ENCODE measurements around the gene TEX35. TPM values are rescaled to one million over a fixed set of nuclear protein-coding genes. Genes with fewer than 3 reads are reported as not detected.

The TEX35 gene
- total and polyA plus RNA-seq, 9 donors: not detected

DNA sequence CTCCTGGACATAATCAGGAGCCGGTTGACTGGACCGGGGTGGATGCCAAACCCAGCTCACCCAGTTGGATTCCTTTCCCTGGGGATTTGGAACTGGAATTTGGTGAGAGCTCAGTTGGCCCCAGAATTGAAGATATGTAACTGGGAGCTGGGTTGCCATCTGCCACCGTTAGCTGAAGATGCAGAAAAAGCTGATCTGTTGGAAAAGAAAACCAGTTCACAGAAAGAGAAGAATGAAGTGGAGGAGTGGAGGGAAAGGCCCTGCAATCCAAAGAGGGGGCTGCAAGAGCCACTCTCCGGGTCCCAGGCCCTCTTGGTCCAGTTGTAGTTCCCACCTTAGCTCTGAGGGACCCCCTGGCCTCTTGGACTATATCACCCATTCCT lies 16.0 kb downstream of the TEX35 start:
- intact Hi-C loops (cut with DNase I): loop anchor here in 1 of 4 donors (10.0 kb wide), 1 partner anchor 846 kb away; no protein-coding TSS in a partner anchor
- no peaks in the 10 kb centered on the region for H3K4me1 ChIP-seq (ENCODE audit: insufficient read depth)
- H3K9me3 ChIP-seq: no peaks in the 10 kb centered on the region
- DNase-seq: no peak
- H3K4me3 ChIP-seq: no peak overlapping the region
- H3K27ac ChIP-seq: no peak overlapping the region
- no peaks in the 10 kb centered on the region for H3K36me3 ChIP-seq
- no peak for TF ChIP-seq POLR2A (IDR thresholded peaks at IDR 0.05)
- TF ChIP-seq, protein P1, sequence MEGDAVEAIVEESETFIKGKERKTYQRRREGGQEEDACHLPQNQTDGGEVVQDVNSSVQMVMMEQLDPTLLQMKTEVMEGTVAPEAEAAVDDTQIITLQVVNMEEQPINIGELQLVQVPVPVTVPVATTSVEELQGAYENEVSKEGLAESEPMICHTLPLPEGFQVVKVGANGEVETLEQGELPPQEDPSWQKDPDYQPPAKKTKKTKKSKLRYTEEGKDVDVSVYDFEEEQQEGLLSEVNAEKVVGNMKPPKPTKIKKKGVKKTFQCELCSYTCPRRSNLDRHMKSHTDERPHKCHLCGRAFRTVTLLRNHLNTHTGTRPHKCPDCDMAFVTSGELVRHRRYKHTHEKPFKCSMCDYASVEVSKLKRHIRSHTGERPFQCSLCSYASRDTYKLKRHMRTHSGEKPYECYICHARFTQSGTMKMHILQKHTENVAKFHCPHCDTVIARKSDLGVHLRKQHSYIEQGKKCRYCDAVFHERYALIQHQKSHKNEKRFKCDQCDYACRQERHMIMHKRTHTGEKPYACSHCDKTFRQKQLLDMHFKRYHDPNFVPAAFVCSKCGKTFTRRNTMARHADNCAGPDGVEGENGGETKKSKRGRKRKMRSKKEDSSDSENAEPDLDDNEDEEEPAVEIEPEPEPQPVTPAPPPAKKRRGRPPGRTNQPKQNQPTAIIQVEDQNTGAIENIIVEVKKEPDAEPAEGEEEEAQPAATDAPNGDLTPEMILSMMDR (IDR thresholded peaks at IDR 0.05): no peak
- 85 to 88% (median 85%) methylated on average over 4 of the region's 4 CpGs for WGBS, 3 donors
- H3K27me3 ChIP-seq: no peaks in the 10 kb centered on the region

DNA sequence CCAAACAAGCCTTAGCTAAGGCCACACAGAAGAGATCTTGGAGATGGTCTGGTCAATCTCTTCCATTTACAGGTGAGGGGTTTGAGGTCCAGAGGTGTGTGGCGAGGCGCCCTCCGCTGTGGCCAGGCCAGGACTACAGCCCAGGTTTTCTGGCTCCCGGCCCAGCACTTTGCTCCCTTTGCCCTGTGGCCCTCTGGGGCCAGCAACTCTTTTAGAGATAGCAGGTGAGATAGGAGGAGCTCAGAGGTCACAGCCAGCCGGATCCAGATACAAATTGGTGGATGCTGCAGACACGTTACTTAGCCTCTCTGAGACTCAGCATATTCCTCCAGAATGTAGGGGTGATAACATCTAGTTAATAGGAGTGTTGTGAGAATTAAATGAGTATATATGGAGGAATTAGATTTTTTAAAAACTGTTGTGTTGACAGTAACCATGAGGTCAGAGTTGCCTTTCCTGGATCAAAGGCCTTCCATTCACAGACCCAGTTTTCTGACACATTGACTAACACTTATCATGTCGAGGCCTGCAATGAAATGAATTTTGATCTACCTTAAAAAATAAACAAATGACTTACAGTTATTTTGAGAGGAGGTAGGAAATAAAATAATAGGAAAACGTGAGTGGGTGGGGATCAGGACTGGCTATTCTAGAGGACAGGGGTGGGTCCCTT lies 16.6 kb downstream of the TEX35 start:
- no peaks in the 10 kb centered on the region for H3K27me3 ChIP-seq
- no peak overlapping the region for H3K4me3 ChIP-seq
- TF ChIP-seq, protein P1 (IDR thresholded peaks at IDR 0.05): no peak
- no peak for TF ChIP-seq EP300 (IDR thresholded peaks at IDR 0.05)
- TF ChIP-seq POLR2A (IDR thresholded peaks at IDR 0.05): no peak
- H3K36me3 ChIP-seq: no peaks in the 10 kb centered on the region
- no peak for DNase-seq
- no peak overlapping the region for H3K27ac ChIP-seq
- no peaks in the 10 kb centered on the region for H3K9me3 ChIP-seq
- 91 to 94% (median 93%) methylated on average over 8 of the region's 8 CpGs for WGBS, 3 donors
- H3K4me1 ChIP-seq (ENCODE audit: insufficient read depth): no peaks in the 10 kb centered on the region
- intact Hi-C loops (cut with DNase I): loop anchor here in 1 of 4 donors (10.0 kb wide), 1 partner anchor 845 kb away; no protein-coding TSS in a partner anchor

DNA sequence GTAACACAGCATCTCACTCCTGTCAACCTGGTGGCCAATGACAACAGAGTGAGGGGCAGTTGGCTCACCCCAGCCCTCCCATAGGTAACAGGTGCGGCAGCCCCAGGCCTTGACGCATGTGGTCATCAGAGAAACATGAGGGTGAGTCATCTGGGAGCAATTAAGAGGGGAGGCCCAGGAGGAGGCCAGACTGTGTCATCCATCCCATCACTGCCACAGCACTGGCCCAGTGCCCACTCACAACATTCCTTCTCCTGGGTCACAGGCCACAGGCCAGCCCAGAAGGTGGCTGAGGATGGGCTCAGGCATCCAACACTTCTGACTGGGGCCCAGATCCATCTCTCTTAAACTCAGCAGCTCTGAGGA lies 17.1 kb downstream of the TEX35 start:
- Histone ChIP-seq H3K9me3 (no peaks in the 10 kb centered on the region), H3K36me3 (no peaks in the 10 kb centered on the region), H3K4me3 (no peak overlapping the region), H3K4me1 (ENCODE audit: insufficient read depth) (no peaks in the 10 kb centered on the region), H3K27ac (no peak overlapping the region), H3K27me3 (no peaks in the 10 kb centered on the region)
- 86 to 94% (median 93%) methylated on average over 2 of the region's 2 CpGs for WGBS, 3 donors
- no peak for DNase-seq
- intact Hi-C loops (cut with DNase I): no loop called here
- TF ChIP-seq POLR2A (IDR thresholded peaks at IDR 0.05) (no peak), EP300 (IDR thresholded peaks at IDR 0.05) (no peak)
- TF ChIP-seq, protein P1 (IDR thresholded peaks at IDR 0.05): no peak

DNA sequence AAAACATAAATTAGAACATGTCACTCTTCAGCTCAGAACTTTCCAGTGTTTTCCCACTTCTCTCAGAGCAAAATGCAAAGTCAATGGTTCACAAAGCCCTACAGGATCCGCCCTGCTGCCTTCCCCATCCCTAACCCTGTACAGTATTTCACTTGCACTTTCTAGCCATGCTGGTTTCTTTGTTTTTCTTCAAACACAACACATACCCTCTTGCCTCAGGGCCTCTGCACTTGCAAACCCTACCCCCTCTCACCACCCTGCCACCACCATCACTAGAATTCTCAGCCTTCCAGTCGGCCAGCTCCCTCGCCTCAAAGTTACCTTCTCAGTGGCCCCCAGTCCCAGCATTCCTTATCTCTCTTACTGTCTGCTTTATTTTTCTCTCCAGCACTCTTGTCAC lies 17.6 kb downstream of the TEX35 start:
- no peaks in the 10 kb centered on the region for H3K9me3 ChIP-seq

More for the DNA sequence above, 17.6 kb downstream of the TEX35 start:
- no peaks in the 10 kb centered on the region for H3K36me3 ChIP-seq
- intact Hi-C loops (cut with DNase I): no loop called here
- H3K4me1 ChIP-seq (ENCODE audit: insufficient read depth): no peaks in the 10 kb centered on the region
- no peak overlapping the region for H3K27ac ChIP-seq
- TF ChIP-seq POLR2A (IDR thresholded peaks at IDR 0.05): no peak
- no peak for TF ChIP-seq EP300 (IDR thresholded peaks at IDR 0.05)
- TF ChIP-seq, protein P1 (IDR thresholded peaks at IDR 0.05): no peak
- DNase-seq: no peak
- WGBS, 3 donors: 90 to 92% (median 91%) methylated on average over 3 of the region's 3 CpGs
- H3K4me3 ChIP-seq: no peak overlapping the region
- no peaks in the 10 kb centered on the region for H3K27me3 ChIP-seq

Data from ovary (tissue), 9 donors.